HG03280 (cell line): ENCODE results near the gene TELO2.

Experiments
- ATAC-seq: cut with Tn5 transposase; IDR thresholded peaks from one replicate; pipeline ENCODE4 v1.9.1; 2021; ENCODE audit warnings: mild to moderate bottlenecking, moderate library complexity; ENCODE audit not compliant: unreplicated experiment

The TELO2 gene

DNA sequence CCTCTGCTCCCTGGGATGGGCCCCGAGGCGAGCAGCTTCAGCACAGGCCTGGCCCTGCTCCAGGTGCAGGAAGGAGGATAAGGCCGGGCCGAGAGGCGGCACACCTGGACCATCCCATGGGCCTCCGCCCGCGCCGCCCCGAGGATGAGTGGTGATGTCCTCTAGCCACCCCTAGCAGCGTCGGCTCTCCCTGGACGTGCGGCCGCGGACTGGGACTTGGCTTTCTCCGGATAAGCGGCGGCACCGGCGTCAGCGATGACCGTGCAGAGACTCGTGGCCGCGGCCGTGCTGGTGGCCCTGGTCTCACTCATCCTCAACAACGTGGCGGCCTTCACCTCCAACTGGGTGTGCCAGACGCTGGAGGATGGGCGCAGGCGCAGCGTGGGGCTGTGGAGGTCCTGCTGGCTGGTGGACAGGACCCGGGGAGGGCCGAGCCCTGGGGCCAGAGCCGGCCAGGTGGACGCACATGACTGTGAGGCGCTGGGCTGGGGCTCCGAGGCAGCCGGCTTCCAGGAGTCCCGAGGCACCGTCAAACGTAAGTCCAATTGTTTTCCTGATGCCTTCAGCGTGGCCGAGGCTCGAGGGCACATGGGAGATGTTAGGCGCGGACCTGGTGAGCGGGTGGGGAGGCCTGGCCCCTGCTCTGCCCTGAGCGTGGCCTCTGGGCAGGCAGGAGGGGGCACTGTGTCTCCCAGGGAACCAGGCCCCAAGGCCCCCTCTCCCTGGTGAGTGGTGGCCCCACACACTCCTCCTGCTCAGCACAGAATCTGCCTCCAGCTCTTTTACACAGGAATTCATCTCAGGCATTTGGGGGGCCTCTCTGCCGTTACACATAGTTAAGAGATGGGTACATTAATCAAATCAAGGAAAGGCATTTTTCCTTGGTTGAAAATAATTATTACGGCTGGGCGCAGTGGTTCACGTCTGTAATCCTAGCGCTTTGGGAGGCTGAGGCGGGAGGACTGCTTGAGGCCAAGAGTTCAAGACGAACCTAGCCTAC is 41.2 kb downstream of the TELO2 start:
- ATAC-seq: no peak

DNA sequence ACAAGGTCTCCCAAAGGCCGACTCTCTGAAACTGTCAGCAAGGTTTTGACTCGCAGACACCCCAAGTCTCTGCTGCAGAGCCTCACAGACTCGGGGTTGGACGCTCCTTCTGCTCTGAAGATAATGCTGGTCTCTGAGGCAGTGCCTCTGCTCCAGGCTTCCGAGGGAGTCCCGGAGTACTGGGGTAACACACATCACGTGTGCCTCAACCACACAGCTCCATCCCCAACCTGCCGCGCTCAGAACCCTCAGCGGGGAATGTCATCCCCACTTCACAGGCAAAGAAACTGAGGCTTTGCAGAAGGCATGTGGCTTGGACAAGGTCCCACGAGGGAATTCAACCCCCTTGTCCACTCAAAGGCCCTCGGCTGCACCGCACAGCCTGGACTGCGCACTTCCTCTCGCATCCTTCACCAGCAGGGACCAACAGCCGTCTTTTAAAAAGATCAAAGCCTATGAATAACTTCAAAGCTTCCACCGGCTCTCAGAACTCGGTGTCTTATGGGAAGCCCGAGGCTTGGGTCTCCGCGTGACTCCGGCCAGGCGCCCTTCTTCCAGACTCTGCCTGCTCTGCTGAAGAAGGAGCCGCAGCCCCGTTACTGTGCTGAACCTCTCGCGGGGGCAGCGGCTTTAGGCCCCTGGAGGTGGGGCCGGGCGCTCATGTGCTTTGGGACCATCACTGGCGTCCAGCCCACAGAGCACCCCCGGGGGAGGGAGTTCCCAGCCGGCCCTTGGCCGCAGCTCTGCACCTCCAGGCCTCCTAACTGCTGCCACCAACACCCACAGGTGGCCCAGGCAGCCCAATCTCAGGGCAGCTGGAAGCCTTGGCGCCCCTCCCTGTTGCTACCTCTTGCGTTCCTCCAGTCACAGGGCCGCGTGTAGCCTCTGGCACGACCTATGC is 42.5 kb downstream of the TELO2 start:
- no peak for ATAC-seq

DNA sequence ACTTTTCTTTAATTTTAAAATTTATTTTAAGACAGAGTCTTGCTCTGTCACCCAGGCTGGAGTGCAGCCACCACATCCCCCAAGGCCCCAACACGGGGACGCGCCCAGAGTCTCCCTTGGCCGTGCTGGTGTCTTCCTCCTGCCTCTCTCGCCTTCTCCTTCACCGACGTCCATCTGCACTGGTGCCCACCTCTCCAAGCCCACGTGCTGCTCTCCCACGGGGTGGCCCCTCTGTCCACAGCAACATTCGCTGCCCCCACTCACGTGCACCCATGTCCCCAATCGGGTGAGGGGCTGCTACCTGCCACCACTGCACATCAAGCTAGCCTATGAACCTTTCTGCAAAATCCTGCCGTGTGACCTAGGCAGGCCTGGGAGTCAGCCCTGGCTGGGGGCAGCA is 43.4 kb downstream of the TELO2 start:
- no peak for ATAC-seq

DNA sequence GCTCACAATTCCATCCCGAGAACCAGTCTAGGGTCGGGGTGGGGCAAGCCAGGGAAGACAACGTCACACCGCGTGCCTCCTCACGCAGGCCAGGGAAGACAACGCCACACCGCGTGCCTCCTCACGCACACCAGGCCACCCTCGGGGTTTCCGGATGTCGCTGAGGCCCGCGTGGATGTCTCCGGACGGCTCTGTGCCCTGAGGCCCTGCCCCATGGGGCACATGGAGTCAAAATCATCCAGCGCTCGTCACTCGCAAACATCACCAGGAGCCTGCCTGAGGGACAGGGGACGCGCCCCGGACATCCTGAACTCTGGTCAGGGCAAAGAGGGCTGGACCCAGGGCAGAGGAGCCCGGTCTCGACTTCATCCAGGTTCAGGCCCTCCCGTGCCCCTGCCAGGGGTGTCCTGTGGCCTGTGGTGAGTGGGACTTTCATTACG is 44.0 kb downstream of the TELO2 start:
- ATAC-seq: no peak

DNA sequence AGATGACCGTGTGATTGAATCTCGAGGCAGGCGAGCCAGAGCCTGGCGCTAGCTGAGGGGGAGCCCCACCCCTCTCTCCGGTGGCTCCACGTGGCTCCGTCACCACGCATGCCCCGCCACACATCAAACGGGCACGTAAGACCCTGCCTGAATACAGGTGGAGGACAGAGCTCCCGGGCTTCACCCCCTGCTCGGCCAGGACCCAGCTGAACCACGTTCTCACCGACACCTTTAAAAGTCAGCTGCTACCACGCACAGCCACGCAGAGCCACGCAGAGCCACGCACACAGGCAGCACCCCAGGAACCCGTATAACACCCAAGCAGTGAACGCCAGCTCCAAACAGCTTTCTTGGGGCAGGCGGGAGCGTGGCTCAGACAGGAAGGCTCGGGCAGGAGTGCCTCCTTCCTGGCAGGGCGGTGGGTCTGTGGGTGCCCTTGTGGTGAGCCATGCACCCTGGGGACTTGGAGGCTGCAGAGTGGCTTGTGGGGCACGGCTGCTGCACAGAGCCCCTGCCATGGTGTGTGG is 44.7 kb downstream of the TELO2 start:
- ATAC-seq: no peak

DNA sequence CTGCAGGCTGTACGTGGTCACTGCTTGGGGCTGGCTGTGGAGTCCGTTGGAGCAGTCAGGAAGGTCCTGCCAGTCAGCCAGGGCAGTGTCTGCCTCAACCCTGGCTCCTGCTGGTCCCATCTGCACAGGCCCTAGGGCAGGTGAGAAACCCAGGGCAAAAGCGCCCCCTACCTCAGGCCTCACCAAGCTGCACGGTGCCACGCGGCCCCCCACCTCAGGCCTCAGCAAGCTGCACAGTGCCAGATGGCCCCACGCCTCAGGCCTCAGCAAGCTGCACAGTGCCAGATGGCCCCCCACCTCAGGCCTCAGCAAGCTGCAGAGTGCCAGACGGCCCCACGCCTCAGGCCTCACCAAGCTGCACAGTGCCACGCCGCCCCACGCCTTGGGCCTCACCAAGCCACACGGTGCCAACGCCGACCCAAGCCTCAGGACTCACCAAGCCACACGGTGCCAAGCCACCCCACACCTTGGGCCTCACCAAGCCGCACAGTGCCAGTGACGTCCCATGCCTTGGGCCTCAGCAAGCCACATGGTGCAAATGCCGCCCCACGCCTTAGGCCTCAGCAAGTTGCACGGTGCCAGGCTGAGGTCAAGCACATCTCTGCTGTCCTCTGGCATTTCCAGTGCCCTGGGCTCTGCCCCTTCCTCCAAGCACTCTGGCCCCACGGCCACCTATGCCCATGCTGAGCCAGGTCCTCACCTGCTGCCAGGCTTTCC is 45.8 kb downstream of the TELO2 start:
- no peak for ATAC-seq

DNA sequence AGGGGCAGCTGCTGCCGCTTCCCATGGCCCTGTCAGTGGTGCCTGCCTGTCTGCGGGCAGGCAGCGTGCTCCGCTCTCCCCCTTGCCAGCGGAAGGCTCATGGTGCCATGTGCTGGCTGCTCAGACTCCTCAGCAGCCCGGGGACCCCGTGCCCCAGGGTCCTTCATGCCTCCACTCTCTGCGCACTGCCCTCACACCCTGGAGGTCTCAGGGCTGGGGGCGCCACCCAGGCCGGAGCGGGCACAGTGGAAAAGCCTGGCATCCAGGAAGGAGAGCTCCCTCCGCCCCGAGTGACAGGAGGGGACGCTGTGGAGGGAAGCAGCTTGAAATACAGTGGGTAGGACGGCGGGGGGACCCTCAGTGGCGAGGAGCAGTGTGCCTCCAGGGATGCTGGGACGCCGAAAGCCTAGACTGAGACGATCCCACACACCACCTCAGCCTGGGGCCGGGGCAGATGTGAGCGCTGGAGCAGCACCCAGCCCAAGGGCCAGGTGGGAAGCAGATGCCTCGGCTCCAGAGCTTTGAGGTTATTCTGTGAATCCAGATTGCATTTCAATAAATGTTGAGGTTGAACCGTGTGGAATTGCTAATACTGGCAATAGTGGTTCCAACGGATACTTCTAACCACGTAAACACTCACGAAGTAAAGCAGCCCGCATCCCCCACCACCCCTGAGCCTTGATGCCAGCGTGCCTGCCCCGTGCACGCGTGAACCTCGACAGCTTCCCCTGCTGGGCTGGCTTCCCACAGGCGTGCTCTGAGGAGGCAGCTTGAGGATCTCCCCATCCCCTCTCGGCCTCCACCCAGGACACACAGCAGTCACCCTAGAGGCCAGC is 46.8 kb downstream of the TELO2 start:
- ATAC-seq: no peak

DNA sequence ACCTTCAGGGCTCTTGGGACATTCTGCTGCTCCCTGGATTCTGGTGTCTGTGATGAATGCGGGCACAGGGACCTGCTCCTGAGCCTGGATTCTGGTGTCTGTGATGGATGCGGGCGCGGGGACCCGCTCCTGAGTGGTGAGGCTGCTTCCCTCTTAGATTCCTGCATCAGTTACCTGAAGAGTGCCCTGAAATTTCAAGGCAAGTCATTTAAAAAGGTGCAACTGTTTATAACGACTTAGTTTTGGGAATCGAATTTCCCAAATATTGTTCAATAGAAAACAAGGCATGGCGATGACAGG is 47.3 kb downstream of the TELO2 start:
- ATAC-seq: no peak

DNA sequence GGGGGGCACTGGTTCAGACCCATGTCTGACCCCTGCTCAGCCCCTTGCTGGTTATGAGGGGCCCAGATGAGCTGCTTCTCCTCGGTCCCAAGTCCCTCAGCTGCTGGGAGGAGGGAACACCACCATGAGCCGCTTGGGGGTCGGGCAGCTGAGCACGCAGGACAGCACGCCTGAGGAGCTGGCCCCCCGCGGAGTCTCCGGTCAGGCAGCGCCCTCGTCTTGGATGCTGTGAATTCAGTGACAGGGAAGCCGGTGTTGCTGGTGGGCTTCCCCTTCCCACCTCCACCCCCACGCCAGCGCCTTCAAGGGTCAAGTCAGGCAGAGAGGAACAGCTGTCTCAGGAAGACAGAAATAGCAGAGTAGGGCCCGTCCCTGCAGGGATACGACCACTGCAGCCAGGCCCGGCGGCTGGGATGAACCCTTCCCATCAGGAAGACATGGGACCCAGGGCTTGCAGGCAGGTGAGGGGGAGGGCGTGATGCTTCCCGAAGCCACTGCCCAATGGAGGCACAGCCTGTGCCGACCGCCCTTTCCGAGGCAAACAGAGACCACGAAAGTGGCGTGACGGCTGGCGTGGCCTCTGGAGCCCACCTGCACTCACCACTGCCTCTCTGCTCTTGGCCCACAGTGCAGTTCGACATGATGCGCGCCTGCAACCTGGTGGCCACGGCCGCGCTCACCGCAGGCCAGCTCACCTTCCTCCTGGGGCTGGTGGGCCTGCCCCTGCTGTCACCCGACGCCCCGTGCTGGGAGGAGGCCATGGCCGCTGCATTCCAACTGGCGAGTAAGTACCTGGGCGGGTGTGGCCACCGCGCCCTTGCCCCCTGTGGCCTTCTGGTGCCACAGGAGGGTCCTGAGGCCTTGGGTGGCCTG is 48.4 kb downstream of the TELO2 start:
- no peak for ATAC-seq

DNA sequence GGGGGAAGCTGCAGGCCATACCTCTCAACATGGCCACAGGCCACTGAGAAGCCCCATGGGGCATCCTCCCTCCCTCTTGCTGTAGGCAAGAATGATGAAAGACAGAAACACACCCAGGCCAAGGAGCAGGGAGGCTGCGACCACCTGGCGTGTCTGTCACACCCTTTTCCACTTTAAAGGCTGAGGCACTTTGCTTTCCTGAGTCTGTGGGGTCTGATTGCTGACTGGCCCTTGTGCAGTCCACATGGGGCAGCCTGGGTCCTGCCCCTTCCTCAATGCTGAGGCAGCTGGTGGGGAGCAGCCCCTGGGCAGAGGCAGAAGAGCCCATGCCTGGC is 49.0 kb downstream of the TELO2 start:
- ATAC-seq: no peak

DNA sequence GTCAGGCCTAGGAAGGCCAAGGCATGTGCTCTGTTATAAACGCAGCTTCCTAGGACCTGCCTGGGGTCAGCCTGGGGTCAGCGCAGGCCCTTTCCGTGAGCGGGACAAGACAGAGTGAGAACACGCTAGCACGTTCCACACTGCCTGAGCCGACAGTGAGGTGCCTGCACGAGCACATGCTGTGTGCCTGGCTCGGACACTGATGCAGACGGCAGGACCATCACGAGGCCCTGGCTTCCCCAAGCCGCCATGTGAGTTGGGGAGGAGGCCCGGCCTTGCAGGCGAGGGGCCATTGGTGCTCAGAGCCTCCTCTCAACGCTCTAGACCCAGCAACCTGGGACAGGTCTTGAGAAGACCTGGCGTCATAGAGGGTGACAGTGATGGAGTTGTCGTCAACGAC is 49.4 kb downstream of the TELO2 start:
- ATAC-seq: no peak

DNA sequence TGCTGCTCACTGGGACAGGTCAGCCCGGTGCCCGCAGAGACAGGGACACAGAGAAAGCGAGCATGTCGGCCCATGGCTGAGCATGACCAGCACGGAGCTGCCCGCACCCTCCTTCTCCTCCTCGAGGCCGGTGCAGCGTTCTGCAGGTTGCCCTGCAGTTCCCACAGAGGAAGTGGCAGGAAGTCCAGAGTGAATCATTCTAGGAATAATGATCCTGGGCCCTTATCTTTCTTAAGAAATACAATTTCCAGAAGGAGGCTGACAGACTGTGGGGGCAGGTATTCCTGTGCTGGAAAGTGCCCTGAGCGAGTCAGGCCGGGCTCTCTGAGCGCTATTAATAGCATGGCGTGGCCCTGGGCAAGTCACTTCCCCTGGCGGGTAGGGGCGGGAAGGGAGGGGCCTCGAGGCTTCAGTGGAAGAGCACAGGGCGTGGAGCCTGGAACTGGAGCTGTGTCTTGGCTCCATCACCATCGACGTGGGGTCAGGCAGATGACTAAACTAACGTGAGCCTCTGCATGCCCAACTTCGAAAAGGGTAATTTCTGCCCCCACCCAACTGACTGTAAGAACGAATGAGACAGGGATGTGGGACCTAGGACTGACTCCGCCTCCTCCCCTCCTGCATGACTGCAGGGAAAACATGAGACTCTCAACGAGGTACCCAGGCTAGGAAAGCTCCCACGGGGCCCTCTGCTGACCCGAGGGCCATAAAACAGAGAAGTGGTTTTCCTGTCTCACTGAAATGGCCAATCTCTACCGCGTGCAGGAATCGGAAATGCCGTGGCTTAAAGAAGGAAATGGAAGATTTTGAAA is 50.1 kb downstream of the TELO2 start:
- no peak for ATAC-seq

DNA sequence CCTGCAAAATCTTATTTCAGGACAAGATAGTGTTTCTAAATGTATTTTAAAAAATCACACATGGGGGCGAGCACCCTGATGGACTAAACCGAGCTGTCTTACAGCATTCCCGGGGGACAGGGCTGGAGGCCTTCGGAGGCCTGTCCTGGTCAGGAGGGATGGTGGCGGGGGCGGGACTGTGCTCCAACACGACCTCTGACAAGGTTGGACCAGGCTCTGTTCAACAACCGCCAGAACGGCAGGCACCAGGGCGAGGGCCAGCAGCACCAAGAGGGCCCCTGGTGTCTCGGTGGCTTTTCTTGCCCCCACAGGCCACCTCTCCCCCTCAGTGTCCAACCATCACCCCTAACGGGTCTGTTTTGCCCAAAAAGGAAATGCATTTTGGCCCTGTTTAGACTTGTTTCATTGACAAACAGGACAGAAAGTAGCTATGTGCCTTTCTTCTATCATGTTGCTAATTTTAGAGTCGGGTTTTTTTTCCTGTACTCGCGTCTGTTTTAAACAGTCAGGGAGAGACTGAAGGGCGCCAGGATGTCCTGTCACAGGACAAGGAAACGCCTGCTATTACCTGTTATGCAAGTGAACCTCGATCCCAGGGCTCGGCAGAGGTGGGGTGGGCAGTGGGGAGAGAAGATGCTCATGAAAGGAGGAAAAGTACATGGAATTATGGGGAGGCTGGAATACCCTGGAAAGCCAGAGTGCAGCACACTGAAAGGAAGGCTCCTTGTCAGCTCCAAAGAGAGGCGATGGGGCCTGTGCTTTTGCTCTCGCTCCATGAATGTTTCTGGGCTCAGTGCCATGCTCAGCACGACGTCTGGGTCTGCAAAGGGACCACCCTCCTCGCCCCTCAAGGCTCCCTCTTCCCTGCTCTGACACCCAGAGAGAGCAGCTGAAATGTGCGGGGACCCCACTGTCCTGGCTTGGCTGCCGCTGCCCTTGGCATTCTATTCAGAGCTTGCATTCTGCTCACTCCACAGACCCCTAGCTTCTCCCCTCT is 52.2 kb downstream of the TELO2 start:
- ATAC-seq: no peak

DNA sequence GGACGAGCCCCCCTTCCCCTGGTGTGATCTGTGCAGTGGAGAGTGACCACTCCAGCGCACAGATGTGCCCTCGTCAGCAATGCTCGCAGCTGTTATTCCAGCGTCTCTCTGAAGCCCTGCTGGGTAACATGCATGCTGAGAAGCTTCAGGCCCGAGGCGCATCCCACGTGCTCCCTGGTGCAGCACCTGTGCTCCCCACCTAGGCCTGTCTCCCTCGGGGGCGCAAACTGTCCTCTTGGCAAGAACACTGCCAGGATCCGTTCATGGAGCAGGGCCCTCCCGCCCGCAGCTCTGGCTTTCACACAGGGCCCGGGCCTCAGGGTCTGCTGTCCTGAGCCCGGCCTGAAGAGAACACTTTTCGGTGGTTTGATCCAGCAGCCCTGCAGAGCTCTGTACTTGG is 53.3 kb downstream of the TELO2 start:
- ATAC-seq: no peak

DNA sequence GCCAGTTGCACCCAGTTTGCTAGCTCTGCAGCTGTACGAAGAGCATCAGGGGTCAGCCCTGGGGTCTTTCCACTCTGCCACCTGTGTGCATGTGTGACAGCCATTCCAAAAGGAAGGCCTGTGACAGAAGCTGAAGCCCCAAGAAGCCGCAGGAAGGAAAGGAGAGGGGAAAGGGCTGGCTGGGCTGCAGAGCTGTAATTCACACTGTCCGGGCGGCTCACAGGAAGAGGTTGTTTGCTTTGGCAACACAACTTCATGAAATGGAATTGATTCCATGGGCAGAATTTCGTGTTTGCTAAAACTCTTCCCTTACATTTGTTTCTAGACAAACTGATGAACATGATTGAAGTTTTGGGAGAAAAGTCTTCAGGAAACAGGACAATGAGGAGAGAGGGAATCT is 55.1 kb downstream of the TELO2 start:
- no peak for ATAC-seq

DNA sequence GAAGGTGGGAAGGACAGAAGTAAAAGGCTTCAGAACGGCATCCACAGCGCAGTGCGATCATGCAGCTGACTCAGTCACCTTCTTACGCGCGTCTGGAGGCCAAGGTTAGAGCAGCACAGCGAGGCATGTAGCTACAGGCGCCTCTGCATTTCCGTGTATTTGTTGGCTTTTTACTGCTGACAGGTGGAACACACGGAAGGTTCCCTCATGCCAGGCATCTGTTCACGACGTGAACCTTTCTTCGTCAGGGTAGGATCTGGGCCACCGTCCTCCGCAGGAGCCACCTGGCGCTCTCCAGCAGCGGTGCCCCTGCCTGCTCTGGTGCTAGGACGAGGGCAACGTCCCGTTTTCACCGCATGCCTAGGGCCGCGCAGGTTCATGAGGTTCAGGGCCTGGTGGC is 55.6 kb downstream of the TELO2 start:
- no peak for ATAC-seq

DNA sequence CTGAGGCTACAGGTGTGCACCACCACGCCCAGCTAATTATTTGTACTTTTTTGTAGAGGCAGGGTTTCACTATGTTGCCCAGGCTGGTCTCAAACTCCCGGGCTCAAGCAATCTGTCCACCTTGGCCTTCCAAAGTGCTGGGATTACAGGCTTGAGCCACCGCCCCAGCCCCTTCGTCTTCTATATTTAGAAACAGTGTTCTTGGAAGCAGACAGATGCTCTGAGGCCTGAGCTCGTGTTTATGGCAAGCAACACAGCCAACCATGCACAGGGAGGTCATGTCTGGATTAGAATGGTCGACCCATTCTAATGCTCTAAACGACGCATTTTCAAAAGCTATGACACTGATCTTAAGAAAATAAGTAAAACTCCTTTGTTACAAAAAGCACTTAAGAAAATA is 56.9 kb downstream of the TELO2 start:
- no peak for ATAC-seq
